HG03045 (cell line): Measurements from ENCODE around the gene NT5DC3.
"Not testable (repeated sequence)": the region's sequence is repeated elsewhere in the genome, so short reads cannot be mapped to it uniquely, and the experiment has no call there.

Experiments
- ATAC-seq: cut with Tn5 transposase; IDR thresholded peaks from one replicate; pipeline ENCODE4 v1.9.1; 2021; ENCODE audit warnings: mild to moderate bottlenecking, moderate library complexity; ENCODE audit not compliant: unreplicated experiment

Gene NT5DC3

DNA sequence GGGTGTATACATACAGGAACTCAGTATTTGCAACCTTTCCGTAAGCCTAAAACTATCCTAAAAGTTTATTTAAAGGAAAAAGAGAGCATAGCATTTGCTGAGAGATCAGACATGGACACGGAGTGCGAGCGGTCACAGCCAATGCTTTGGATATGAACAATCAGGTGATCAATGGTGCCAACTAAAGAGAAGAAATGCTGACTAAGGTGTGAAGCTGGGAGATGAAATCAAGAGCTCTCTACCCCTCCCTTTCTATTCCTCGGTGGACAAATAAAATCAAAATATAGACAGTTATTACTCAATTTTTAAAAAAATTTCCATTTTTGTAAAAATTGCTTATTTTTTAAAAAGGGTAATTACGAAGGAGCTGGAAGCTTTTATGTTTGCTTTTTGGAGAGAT, 29.2 kb downstream of the NT5DC3 start:
- no peak for ATAC-seq

DNA sequence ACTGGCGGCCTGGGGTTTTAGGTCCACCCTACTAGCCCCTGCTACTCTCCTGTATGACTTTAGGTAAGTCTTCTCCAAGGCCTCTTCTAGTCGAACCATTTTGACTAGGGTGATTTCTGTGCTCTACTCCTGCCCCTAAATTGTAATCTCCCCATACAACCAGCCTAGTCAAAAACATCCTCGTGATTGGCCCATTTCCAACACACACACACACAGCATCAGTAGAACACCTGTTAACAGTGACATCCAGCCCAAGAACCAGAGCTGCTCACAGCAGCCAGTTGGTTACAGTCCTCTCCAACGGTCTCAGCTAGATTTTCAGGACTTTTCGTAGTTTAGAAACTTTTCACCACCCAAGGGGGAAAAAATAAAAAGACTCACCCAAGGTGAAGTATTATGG, 30.9 kb downstream of the NT5DC3 start:
- no peak for ATAC-seq

DNA sequence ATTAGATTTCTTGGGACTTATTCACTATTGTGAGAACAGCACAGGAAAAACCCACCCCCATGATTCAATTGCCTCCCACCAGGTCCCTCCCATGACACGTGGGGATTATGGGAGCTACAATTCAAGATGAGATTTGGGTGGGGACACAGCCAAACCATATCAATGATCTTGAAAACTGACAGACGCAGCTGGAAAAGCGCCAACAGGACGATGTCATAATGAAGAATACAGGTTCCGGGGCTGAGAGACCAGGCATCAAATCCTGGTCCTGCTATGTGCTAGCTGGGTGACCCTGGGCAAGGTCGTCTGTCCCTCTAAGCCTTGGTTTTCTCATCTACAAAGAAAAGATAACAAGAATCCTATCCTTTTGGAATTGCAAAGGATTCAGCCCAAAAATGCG, 31.4 kb downstream of the NT5DC3 start:
- ATAC-seq: not testable (repeated sequence)

DNA sequence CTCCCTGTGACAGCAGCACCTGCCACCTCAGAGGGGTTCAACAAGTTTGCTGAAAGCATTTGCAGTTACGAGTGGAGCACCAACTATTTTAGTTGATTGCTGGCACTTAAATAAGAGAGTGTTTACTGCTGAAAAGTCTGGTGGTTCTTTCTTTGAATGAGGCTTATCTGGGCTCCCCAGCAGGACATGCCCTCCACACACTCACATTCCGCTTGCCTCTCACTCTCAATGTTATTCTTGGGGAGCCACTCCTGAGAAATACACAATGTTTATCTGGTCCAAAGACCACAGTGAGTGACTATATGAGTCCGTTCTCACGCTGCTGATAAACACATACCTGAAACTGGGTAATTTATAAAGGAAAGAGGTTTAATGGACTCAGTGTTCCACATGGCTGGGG, 31.9 kb downstream of the NT5DC3 start:
- ATAC-seq: no peak

DNA sequence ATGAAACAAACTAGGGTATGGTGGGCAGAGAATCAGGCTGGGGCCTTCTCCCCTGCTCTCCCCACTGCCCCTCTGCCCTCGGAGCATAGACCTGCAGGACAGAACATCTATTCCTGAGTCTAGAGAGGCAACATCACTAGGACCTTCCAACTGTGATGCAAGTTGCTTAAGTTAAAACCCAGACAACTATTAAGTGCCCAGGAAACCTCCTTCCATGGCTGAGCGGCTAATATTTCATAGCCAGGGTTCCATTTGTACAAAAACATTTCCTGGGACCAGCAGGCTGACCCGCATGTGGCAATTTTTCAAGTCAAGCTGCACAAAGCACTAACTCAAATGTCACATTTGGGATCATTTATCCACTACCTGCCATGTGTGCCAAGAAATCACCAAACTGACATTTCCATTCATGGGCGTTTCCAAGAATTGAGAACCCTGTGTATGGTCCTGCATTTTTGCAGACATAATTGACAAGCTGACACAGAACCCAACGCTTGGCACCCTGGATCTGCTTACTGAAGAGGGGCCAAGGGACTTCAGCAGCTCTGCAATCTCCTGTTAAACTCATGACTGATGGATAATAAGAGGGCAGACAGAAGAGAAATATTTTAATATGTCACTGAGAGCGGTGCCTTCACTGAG, 32.7 kb downstream of the NT5DC3 start:
- ATAC-seq: no peak

DNA sequence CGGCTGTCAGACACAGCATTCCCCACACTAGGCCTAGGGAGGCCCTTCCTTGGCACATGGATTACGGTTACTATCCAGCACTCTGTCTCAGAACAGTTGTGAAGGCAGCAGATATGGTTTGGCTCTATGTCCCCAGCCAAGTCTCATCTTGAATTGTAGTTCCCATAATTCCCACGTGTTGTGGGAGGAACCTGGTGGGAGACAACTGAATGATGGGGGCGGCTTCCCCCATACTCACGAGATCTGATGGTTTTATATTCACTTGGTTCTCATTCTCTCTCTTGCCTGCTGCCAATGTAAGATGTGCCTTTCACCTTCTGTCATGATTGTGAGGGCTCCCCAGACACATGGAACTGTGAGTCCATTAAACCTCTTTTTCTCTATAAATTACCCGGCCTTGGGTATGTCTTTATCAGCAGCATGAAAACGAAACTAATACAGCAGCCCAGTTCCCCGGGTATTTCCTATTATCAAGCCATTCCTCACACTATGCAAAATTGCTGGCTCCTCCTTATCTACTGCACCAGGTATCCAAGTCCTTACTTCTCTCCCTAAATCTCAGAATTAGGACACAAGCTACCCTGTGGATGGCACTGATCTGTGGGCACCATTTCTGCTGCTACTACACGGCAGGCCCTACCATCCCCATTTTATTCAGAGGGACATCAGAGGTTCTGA, 33.3 kb downstream of the NT5DC3 start:
- no peak for ATAC-seq

DNA sequence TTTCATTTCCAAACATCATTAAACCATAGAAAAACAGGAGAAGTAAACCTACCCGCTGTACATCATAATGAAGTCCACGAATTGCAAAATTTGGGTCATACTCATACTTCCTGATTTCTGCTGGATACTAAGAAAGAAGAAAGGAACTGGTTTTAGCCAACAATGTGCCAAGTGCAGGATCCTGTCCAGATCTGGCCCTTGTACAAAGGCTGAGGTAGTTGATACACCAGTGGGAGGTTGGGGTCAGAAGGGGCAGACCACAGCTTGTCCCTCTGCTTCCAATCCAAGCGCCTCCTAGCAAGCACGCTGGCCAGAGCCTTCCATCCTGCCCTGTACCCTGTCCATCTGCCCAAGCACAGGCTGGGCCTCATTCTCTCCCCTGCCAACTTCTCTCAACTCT, 34.2 kb downstream of the NT5DC3 start:
- ATAC-seq: no peak

DNA sequence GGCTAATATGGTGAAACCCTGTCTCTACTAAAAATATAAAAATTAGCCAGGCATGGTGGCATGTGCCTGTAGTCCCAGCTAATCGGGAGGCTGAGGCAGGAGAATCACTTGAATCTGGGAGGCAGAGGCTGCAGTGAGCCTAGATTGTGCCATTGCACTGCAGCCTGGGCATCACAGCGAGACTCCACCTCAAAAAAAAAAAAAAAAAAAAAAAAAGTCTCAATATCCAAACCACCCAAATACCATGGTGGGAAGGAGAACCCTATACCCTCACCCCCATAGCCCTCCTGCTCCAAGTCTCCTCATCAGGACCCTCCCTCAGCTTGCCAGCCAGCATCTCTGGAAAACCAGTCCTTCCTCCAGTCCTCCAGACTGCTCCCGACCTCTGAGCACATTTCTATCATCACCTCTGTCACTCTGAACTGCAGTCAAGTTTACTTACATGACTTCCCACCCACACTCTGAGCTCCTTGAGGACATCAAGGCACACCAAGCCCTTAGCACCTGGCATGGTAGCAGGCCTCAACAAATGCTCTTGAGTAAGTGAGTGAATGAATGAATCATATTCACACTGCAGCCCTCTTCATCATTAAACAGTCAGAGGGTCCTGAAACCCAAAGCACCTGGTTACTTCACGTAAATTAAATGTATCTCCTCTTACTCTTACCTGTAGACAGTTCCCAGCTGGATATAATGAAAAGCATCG, 35.2 kb downstream of the NT5DC3 start:
- ATAC-seq: no peak

DNA sequence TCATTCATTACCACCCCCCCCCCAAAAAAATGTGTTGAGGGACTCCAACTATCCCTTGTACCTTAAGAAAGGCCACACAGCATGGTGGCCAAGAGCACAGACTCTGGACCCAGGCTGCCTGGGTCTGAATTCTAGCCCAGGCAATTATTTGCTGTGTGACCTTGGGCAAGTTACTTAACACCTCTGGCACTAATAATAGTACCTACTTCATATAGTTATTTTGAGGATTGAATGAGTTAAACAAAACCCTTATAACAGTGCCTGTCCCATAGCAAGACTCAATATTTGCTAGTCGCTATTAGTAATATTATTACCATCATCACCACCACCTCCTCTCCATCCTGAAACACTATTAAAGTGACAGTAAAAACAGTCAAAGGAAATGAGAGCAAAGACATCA, 37.2 kb downstream of the NT5DC3 start:
- no peak for ATAC-seq

DNA sequence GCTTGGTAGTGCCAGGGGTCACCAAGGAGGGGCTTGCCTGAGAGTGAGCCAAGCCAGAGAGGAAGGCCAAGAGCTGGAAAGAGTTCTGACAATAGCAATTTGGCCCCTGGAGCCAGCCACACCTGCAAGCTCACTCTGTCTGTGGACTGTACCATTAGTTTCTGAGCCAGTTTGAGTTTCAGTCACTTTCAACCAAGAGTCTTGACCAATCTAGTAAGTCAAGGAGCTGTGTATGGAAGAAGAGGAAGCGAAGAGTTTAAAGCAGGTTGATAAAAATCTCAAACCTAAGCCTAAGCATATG, 38.5 kb downstream of the NT5DC3 start:
- ATAC-seq: no peak

DNA sequence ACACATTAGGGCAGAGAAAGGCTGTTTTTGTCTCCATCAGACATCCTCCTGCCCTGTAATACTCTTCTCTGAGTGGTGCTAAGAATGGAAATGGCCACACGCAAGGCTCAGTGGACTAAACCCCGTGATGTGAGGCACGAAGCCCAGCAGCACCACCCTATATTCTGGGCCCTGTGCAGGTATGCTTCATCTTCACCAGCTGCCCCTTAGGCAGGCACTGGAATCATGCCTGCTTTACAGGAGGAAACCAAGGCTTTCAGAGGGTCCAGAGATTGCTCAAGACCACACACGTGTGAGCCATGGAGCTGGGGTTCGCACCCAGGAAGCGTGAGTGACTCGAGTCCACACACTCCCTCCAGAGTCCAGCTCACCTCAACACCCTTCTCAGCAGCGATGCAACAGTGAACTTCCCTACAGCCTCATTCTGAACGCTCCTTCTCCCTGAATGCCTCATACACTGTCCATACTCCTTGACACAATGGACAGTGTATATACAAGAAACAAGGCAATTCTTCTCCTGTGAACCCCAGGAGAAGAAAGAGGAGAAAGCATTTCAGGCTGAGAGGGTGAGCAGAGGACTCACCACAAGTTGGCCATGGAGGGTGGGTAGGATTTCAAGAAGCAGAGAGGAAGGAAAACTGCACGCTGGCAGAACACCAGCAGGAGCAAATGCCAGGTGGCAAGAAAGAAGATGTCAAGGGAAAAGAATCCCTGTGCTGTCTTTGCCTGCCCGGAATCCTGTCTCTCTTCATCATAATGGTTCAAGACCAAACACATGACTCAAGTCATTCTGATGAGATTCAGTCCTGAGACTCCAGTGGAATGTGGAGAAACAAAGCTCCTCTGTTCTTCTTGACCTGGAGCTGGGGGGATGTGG, 39.1 kb downstream of the NT5DC3 start:
- ATAC-seq: no peak

DNA sequence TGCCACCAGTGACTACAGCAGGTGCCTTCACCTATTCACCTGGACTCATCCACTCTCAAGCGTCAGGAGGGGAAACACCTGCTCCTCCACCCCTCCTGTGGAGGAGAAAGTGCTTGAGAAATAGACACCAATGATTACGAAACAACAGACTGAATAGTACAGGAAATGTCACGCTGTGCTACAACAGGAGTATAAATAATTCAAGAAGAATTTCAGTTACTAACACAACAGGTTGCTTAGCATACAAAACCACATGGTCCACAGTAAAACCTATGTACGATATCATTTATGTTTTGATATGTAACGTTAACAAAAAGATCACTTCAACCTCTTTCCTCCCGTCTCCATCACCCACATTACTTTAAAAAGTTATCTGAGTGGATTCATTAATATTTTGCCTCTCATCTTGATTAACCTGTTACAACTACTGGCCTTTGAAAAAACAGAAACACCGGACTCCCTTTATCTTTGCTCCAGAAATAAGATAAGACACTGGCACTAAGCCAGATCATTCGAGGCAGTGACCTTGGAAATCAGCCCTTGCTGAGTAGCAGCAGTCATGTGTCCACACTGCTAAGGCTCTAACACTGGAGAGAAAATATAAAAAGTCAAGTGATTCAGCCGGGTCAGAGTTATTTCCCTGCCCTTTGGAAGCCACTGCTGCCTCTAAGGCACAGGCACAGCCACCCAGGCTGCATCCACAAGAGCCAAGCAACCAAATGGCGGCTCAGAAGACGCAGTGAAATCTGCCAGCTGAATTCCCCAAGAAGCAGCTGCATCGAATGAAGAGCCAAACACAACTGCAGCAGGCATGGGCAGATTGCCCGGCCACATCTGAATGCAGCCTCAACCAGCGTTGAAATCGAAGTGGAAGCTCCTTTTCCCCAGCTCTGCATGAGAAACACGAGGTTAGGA, 40.9 kb downstream of the NT5DC3 start:
- no peak for ATAC-seq

DNA sequence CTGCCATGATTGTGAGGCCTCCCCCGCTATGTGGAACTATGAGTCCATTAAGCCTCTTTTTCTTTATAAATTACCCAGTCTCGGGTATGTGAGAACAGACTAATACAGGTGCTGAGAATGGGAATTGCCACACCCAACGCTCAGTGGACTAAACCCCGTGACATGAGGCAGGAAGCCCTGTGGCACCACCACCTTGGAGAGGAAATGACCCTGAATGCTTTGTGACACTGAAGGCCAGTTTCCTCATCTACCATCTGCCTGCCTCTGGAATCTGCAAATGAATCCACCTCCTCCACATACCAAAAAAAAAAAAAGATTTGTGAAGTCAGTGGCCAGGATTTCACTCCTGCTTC, 41.6 kb downstream of the NT5DC3 start:
- no peak for ATAC-seq

DNA sequence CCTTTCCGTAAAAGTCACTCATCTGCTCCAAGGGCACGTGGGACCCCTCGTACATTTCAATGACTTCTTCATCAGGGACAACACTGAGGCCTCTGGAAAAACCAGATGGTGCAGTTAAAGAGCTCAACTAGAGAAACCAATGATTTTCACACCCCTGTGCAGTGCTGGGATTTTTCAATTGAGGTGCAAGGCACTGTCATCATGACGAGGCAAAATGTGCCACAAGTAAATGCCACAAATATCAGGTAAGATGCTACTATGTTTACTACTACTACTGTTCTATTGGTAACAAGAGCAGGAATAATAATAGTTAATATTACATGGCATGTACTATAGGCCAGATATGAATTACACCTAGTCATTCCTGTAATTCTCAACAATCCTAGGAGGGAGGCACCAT, 42.4 kb downstream of the NT5DC3 start:
- ATAC-seq: no peak

DNA sequence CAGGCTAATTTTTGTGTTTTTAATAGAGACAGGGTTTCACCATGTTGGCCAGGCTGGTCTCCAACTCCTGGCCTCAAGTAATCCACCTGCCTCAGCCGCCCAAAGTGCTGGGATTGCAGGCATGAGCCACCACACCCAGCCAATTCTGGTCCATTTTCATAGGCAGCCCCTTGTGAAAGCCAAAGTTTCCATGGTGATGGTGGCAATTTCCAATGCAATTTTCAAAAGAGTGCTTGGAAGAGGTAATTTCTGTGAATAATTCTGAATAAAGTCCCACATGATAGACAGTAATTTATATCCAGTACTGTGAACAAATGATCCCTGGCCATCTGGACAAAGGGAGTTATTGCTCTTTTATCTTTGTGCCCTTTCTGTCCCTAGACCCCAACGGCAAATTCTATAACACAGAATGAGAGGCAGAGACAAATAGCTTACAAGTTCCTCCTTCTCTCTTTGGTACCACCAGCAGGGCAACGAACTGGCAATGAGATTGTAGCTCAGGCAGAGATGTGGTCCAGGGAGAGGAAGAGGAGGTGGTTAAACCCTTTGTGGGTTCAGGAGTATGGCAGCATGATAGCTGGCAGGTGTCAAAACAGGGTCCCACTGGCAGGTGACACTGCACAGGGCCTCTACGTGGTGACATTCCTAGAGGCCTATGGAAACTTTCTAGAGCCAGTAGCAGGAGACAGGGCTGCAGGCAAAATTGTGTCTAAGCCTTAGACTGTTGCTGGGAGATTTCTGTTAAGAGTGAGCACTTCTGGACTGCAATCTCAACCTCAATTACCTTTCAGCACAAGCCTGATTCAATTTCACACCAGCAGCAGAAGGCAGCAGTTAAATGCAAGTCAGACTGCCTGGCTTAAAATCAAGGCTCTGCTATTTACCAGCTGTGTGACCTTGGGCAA, 46.5 kb downstream of the NT5DC3 start:
- ATAC-seq: no peak

DNA sequence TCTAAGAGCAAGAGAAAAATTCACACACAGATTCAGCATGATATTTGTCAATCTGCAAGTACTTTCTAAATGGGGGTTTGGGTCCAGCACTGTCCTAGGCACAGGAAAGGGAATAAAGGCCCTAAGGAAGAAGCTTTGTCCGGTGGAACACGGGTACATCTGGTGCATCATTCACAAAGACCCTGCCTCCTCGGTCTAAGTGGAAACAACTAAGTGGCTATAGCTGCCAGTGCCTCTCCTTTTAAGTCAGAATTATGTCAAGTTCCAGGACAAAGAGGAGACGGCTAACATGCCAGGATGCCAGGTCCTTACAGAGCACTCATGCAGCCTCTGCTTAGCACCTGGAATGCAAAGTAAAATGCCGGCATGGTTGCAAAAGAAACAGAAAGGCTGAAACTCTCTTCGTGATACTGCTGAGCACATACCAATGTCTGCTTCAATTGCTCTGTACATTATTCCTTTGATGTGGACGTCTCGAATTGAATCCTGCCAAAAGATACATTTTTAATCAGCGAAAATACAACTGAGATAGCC, 47.5 kb downstream of the NT5DC3 start:
- ATAC-seq: no peak

DNA sequence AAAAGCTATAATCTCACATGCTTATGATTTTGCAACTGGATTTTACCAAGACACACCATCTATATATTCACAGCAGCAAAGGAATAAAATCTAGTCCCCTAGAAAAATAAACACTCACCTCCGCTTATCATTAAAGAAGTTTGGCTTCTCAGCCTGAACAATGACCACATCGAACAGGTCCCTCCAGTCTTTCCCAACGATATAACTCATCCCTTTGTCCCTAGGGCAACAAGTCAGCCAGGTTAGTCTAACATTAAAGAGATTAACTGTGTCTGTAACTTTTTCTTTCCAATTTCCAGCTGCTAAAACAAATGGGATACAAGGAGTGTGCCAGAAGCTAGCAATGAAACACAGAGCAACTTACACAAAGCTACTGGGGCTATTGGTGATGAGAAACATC, 48.0 kb downstream of the NT5DC3 start:
- no peak for ATAC-seq

DNA sequence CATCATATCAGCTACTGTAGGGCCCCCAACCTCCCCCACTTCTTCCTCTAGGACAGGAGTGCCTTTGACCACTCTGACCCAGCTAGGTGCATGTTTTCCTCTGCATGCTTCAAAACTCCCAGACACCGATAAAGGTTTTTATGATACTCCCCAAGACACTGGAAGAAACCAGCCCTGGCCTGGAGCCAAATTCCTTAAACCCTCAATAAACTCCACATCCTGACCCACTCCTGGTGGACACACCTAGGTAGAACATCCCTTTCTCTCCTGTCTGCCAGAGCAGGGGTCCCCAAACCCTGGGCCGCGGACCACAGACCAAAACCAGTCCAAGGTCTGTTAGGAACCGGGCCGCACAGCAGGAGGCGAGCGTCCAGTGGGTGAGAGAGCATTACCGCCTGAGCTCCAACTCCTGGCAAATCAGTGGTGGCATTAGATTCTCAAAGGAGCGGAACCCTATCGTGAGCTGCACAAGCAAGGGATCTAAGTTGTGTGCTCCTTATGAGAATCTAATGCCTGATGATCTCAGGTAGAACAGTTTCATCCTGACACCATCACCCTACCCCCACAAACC, 49.6 kb downstream of the NT5DC3 start:
- ATAC-seq: no peak

DNA sequence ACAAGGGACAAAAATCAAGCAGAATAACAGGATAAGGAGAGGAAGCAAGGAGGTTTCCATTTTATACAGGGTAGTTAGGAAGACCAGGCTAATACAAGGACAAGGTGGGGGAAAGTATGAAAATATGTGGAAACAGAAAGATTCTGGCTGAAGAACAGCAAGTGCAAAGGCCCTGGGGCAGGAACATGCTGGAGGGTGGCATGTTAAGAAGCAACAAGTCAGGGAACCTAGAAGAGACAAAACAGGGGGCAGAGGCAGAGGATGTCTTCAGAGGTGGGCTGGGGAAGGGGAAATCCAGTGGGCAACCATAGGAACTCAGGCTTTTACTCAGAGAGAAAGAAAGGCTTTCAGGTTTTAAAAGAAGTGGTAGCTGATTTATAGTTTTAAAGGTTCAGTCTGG, 54.8 kb downstream of the NT5DC3 start:
- ATAC-seq: no peak
